HG02798 (cell line): ENCODE data around the gene ACTN1.

Experiments
- ATAC-seq: cut with Tn5 transposase; IDR thresholded peaks from one replicate; pipeline ENCODE4 v1.9.1; 2021; ENCODE audit warnings: mild to moderate bottlenecking; ENCODE audit not compliant: unreplicated experiment, poor library complexity

ACTN1 gene

DNA sequence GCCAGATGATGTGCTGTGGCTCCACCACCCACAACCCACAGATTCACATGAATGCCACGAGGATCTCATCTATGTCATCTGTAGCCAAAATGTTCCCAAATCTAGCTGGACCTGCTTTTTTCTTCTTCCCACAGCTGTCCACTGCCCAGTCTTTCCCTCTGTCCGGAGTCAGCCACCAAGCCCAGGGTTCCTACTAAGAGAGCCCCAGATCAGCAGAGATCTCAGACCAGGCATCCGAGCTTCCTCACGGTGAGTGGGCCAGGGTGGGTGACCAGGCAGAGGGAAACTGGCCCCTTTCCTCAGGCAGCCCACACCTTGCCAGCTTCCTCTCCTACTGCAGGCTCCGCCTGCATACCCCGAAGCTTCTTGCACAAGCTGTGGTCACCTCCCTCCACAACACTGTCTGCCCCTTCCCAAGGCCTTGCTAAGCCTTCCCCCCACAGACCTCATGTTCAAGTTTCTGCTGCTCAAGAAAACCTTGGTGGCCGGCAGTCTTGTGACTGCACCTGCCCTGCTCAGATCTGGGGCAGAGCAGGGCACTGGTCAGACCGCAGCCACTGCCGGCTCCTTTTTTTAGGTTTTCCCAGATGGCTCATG, 81.4 kb downstream of the ACTN1 start:
- no peak for ATAC-seq

DNA sequence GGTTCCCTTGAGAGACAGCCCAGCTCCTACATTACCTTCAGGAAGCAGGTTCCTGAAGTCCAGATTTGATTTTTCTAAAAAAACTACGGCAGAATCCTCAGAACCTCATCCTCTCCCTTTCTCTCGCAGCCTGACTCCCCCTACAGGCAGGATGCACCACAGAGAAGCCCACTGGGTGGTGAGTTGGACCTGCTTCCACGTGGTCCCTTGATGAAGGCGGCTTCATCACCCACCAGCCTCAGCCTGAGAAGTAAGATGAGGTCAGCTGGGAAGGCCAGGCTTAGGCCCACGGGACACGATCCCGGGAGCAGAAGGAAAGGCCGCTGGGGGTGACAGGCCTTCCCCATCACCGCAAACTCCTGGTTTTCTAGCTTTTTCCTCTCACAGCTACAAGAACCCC, 83.0 kb downstream of the ACTN1 start:
- no peak for ATAC-seq

DNA sequence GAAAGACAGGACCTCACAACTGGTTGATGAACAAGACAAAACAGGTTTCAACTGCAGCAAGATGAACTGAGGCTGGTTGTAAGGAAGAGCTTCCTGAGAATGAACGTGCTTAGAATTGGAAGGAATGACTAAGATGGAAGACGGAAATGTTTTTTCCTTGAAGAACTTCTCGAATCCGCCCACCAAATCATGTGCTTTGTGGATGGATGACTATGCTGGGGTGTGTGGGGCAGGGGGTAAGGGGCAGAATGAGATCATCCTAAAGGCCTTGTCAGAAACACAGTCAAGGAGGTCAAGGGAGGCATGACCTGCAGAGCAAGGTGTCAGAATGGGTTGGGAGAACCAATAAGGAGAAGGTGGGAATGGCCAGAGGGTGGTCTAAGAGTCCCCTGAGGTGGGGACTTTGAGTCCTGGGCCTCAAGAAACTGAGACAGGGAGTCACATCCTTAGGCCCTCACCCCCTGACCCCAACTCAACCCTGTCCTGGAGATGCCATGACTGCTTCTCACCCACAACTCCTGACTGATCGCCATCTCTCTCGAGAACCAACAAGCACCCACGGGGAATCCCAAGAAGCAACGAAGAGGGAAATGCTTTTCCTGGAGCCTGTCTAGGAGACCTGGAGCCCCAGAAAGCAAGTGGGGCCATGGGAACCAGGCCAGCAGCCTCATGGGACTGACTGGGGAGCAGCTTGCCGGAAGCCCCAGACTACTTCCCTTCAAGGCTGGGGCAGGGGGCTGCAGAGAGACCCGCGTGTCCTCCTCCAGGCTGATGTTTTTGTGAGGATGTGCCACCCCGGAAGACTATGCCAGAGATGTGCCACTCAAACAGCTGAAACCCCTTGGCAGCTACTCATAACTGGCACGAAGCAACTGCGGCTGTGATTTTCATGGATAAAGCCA, 84.0 kb downstream of the ACTN1 start:
- ATAC-seq: no peak

DNA sequence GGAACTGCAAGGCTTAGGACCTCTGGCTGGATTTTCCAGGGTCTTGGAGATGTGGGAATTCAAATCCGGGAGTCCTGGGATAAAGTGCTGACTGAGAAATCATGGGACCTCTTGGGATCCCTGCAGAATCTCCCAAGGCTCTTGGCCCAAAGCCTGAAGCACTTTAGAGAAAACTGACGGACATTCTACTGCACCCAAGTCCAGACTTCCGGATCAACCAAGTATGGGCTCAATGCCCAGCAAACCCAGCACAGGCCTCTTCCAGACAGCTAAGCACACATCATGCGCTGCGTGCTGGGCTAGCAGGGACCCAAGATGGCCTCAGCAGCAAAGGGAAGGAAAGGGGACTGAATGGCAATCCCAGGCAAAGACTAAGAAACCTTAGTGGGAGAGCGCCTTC, 85.0 kb downstream of the ACTN1 start:
- ATAC-seq: no peak

DNA sequence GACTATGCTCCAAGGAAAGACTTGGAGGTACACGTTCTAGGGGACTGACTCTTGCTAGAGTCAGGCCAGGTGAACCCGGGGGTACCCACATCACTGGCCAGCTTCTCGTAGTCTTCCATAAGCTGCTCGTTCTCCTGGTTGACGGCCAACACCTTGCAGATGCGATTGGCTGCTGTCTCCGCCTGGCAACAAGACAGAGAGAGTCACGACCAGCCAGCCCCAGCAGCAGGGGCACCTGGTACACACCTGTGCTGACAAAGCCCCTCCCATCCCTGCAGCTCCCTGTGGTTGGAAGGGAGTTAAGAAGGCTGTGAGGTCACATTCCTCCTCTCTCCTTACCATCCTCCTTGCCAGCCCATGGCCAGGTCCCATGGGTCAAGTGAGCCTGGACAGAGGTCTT, 85.5 kb downstream of the ACTN1 start:
- ATAC-seq: no peak

DNA sequence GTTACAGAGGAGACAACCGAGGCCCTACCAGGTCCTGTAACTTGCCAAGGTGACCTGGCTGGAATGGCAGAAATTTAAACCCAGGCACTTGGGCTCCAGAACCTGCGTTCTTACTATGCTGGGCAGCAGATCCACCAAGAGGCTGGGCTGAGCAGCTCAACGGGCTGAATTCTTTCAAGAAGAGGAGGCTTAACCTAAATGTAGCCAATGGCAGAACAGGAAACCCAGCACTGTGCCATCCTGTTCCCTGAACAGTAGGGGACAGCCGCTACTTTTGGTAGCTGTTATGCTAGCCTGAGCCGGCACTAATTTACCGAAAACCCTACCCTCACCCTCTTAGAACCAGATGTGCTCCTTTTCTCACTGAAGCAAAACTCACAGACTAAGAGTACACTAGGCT, 86.1 kb downstream of the ACTN1 start:
- ATAC-seq: no peak

DNA sequence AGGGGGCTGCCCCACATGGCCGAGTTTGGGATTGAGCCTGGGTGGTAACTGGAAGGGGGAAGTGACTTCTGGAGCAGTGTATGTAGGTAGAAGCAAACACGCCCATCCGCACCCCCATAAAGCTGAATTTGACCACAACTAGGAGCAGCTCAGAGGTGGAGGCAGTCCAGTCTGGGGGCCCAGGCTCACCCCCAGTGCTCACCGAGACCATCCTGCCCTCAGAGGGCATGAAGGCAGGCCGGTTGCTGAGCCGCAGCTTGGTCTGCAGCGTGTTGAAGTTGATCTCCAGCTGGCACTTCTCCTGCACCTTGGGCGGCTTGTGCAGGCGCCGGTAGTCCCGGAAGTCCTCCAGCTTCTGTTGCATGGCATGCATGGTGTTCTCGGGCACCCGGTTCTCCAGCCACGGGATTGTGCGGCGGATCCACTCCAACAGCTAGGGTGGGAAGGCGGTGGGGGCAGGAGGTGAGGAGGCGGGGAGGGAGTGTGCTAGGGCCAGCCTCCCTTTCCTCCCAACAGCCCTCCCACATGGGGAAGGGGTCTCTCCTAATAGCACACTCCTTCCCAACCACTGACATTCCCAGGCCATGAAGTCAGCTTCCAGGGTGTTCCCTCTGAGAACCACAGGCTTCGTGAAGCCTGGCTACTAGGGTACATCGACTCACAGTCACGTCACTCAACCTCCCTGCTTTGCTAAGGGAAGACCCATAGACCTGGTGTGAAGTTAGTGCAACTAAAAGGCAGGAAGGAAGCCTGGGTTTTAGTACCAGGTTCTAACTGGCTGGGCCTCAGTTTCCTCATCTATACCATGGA, 87.0 kb downstream of the ACTN1 start:
- ATAC-seq: no peak

DNA sequence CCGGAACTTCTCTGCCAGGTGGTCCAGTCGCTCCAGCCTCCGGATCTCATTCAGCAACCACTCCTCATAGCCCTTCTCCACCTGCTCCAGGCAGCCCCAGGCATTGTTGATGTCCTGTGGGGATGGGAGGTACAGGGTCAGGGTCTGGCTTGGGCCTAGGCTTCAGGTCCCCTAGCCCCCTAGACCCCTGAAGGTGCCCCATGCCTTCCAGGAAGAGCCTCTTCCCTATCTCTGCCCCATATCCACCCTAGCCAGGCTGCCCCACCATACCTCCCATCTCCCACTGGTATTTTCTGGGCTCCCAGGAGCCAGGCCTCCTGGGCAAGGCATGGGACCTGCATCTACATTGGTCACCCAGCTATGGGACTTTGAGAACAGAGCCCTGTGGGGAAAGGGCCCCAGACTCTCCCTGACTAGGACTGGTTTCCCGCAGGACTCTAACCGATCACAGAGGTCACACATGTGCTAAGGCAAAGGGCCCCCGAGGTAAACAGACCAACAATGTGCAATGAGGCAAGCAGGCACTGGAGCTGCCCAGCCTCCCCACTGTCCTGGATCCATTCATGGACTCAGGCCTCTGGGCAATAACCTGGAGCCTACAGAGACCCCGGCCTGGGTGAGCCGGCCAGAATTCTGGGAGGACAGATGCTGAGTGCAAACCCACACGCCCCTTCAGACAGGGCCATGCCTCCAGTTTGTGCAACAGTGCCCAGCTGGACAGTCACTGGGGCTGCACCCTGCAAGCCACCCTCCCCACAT, 88.8 kb downstream of the ACTN1 start:
- ATAC-seq: no peak

DNA sequence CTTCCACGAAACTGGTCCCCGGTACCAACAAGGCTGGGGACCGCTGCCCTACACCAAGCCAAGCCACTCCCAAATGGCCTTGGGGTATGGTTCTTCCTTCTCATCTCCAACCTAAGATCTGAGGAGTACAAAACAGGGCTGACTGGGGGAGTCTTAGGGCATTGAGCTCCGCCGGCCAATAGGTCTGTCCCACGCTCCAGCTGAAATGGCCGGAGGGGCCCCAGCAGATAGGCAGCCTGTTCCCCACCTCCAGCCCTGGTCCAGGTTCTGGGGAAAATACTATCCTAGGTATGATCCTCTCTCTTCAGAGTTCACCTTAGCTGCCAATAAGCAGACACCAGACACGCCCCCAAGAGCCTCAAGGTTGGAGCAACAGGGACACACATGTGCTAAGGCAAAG, 90.2 kb downstream of the ACTN1 start:
- ATAC-seq: no peak

DNA sequence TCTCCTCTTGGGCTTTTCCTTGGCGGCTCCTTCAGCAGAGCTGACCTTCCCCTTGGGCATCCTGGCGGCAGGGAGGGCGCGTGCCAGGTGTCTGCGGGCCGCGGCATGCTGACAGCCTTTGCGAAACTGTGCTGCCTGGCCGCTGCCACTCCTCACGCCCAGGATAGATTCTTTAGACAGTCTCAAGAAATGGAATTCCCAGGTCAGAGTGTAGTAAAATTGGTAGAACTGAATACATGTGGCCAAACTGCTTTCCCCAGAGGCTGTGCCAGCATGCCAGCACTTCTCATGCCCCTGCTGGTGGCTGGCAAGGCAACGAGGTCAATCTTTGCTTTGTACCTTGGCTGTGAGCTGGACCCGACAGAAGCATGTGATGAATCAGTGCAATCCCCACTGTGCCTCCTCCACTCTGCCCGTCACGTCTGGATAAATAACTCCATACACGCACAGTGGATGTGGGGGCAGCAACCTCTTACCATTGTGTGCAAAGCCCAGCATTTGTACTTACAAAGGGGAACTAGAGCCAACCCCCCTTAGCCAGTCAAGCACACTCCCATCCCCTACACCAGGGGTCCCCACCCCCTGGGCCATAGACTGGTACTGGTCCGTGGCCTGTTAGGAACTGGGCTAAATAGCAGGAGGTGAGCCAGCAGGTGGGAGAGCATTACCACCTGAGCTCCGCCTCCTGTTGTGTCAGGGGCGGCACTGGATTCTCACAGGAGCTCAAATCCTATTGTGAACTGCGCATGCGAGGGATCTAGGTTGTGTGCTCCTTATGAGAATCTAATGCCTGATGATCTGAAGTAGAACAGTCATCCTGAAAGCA, 90.9 kb downstream of the ACTN1 start:
- ATAC-seq: no peak

DNA sequence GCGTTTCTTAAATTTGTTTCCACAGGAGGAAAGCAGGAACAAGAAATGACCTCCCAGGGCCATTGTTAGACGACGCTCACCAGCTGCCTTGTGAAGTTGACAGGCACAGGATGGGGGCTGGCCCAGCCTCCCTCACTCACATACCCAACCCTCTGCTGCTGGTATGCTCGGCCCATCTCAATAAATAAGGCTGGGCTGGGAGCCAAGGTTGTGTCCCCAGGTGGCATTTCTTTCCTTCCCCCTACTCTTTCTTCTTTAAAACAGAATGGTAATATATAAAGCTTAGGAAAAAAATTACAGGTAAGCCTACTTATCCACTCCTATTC, 93.0 kb downstream of the ACTN1 start:
- no peak for ATAC-seq

DNA sequence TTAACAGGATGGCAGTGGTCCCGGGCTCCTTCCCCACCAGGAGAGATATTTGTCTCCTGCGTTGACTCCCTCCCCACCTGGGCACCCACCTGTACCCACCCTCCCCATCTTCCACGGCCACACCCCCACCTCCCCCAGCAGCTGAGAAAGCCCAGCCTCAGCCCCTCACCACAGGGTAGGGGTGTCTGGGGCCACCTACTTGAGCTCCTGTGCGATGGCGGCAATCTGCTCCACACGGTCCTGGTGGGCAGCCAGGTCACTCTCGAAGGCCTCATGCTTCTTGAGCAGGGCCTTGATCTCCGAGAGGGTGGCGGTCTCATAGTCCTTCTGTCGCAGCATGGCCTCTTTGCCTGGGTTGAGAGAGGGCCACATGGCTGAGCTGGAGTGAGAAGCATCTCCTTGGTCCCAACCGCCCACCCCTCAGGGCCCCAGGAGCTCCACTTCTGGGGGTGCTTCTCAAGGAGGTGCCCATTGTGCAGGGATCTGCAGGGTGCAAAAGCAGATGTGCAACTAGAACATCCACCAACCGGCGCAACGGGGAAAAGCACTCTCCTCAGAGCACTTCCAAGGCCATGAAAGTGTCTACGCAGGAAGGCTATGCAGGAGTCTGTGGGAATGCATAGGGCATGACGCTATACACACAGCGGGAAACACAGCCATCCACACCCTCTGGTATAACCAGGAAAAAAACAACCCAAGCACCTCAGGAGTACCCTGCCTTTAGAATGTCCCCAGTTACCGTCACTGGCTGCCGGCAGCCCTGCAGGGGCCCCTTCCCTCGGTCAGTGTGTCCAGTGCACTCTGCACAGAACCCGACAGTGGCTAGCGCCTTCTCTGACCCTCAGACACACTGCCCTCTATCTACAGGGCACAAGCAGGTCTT, 93.6 kb downstream of the ACTN1 start:
- no peak for ATAC-seq

DNA sequence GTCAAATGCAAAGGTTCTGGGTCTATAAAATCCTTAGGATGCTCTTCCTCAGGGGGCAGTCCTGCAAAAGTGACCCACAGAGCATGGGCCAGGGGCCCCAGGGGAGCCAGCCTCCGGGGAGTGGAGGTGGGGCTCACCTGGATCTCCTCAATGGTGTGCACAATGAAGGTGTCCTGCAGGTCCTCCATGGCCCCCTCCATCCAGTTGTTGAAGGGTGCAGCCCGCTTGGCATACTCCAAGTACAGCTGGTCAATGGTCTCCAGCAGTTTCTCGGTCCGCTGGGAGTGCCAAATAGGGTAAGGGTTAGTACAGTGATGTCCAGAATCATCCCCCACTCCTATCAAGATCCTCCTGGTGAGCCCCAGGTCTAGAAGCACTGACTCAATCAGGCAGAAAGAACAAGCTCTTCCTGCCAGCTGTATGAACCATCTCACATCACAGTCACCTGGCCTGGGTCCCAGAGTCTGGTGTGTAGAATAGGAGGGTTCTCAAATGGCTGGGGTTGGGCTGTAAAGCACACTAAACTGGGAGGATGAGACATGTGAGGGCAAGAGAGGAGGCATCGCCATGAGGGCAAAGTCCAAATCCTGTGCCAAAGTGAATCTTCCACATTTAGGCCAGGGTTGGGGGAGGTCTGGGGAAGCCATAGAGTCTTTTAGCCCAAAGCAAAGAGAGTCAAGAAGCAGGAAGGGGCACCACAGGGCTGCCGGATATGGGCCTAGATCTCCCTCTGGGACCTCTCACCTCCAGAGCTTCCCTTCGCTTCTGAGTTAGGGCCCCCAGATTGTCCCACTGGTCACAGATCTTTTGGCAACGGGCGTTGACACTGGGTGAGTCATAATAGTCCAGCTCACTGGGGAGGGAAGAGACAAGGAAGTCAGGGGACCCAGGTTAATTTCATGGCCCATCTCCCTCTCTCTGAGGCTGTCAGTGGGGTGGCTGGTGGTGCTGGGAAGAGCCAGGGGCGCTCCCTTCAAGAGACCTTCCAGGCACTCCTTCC, 94.8 kb downstream of the ACTN1 start:
- ATAC-seq: no peak

DNA sequence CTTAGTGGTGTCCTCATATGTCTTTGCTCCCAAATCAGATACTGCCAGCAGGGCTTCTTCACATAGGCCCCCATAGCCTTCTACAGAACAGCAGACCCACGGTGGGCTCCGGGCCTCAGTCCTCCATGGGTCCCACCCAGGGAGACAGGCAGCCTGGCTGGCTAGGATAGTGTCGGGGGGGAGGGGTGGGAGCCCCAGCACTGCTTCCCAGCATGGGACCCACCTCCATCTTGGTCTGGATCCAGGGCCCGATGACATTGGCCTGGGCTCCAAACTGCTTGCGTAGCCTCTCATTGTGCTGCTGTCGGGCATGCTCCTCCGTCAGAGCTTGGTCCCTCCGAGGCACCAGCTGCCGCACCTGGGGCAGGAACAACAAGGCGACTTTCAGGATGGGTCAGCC, 96.9 kb downstream of the ACTN1 start:
- ATAC-seq: no peak

DNA sequence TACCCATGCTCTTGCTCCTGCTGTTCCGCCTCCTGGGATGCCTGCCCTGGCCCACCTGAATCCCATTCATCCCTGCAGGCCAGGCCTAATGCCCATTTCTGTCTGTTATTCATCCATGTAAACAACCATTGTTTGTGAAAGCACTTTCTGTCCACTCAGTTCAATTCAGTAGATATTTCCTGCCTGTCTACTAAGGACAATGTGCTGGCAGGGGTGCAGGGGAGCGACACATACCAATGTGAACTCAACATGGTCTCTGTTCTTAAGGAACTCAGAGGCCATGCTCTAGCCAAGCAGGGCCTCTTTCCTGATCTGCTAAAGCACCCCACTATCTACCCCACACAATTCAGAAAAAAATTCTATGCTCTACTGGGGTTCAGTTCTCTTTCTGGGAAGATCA, 97.7 kb downstream of the ACTN1 start:
- no peak for ATAC-seq

DNA sequence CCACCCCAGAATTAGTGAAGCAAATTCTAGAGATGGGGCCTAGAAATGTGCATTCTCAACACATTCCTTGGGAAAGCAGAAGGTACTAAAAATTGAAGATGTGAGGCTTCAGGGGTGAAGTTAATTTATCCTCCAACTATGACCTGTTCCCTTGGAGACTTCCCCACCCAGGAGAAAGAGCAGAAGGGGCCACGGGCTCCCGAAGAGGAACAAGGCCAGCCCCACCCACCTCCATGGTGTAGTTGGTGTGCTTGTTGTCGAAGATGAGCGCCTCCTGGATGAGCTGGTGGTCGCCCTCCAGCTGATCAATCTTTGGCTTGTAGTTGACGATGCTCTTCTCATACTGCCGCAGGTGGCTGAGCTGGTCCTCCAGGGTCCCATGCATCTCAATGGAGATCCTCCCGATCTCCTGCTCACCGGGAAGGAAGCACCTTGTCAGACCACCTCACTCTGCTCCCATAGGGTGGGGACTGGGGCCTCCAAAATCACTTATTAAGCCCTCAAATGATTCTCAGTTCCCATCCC, 98.5 kb downstream of the ACTN1 start:
- ATAC-seq: no peak

DNA sequence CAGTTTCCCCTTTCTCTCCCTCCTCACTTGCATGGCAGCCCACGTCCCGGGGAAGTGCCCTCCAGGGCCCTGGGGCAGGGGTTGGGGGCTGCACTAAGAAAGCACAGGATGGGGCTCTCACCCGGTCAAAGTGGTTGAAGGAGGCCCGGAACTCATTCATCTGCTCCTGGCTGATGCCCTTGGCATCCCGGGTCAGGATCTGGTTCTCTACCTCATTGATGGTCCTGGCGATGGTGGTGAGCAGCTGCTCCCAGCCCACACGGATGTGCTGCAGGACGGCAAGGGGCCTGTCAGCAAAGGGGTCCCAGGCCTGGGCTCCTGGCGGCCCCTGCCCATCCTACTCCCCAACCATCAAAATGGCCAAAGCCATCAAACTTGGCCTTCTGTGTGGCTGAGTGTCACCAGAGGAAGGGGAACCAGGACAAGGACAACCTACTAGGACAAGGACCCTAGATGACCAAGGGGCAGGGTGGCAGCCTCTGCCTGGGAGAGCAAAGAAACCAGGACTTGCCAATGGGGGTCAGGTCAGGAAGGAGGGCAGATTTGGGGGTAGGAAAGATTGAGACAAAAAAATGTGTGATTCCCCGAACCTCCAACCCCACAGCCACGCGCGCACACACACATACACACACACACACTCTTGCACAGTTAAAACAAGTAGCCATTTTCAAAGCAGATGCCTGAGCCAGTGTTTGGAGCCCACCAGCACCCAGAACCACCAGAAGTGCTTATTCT, 99.1 kb downstream of the ACTN1 start:
- ATAC-seq: no peak
